K562 (cell line): ENCODE results near the gene SYCP3. TPM values are rescaled to one million over a fixed set of nuclear protein-coding genes. Genes with fewer than 3 reads are reported as not detected.

Experiments used
- ATAC-seq: fragments of 200-7000 bp; cut with Tn5 transposase; 3 replicates; pipeline ENCODE4 v1.9.1; 2020; ENCODE audit warnings: moderate library complexity
- BruUV-seq: library from RNA; stranded (reverse); fragments of 400-500 nt; replicated peaks from 2 replicates; lab custom pipeline; 2021; lab: Mats Ljungman, UMichigan
- CTCF ChIA-PET: fragments of 300-600 bp; formaldehyde crosslinking; extraction: SDS; loops from one replicate; lab custom pipeline; 2021; ENCODE audit warnings: low intra/inter-chr PET ratio; lab: Yijun Ruan, JAX
- POLR2A ChIA-PET: fragments of 300-600, 350-650 bp; sonication (Branson Sonifier 250); formaldehyde crosslinking; extraction: SDS; loops from one replicate; lab custom pipeline; 2021; ENCODE audit warnings: antibody characterized with exemption, inconsistent platforms; lab: Yijun Ruan, JAX
- DNase-seq, 4 experiments: peaks; one replicate each; pipeline versions ENCODE4 v3.0.0 to v3.0.0-alpha.2; 2011 to 2018; ENCODE audit warnings: low spot score in 3 of 4, mixed read lengths in 3 of 4; ENCODE audit errors: extremely low read depth in 1 of 4
- FAIRE-seq: peaks from 2 replicates; lab custom pipeline; 2011; peaks lifted over from hg19 to GRCh38; lab: Jason Lieb, UNC
- H2AFZ ChIP-seq: 2 replicates; pipeline ENCODE4 v1.6.0; 2011; ENCODE audit warnings: low read depth, low read length, control low read depth, inconsistent platforms
- H3K27ac ChIP-seq: fragments of 200-600 bp; 3 replicates; pipeline ENCODE4 v1.8.0; 2011; ENCODE audit warnings: low read depth, mild to moderate bottlenecking, control low read depth, inconsistent platforms, low read length, moderate library complexity, mixed read lengths; ENCODE audit errors: extremely low read depth
- H3K27me3 ChIP-seq, 2 experiments: fragments of 300-600 bp in 1 of 2; 2 replicates in 1 of 2; 3 replicates in 1 of 2; pipeline versions ENCODE4 v1.6.0 to v1.8.0; 2011; ENCODE audit warnings: inconsistent platforms in 2 of 2, low read length in 2 of 2, mild to moderate bottlenecking in 1 of 2, mixed read lengths in 1 of 2, moderate library complexity in 1 of 2; ENCODE audit not compliant: control insufficient read depth in 2 of 2, insufficient read depth in 2 of 2
- H3K36me3 ChIP-seq: fragments of 300-600 bp; 3 replicates; pipeline ENCODE4 v1.8.0; 2011; ENCODE audit warnings: mild to moderate bottlenecking, low read length, inconsistent platforms; ENCODE audit not compliant: control insufficient read depth, insufficient read depth
- H3K4me1 ChIP-seq, 2 experiments: fragments of 200-600 bp in 1 of 2; replicated peaks in 1 of 2; 2 replicates in 1 of 2; 3 replicates in 1 of 2; pipeline versions ENCODE4 v1.5.1 to v1.8.0; 2011; ENCODE audit warnings: inconsistent platforms in 2 of 2, low read length in 2 of 2, mild to moderate bottlenecking in 1 of 2, mixed read lengths in 1 of 2, moderate library complexity in 1 of 2; ENCODE audit not compliant: control insufficient read depth in 2 of 2, insufficient read depth in 2 of 2
- H3K4me2 ChIP-seq: 2 replicates; pipeline ENCODE4 v1.6.1; 2011; ENCODE audit warnings: low read length, control low read depth, inconsistent platforms, mixed read lengths; ENCODE audit not compliant: insufficient read depth
- H3K4me3 ChIP-seq: fragments of 200-600 bp; sonication (generic), shearing (Covaris generic); 2 replicates; pipeline ENCODE4 v1.5.1; 2016; ENCODE audit warnings: control low read depth, inconsistent platforms
- H3K79me2 ChIP-seq: fragments of 200-600 bp; 3 replicates; pipeline ENCODE4 v1.8.0; 2011; ENCODE audit warnings: low read length, inconsistent platforms; ENCODE audit not compliant: control insufficient read depth, insufficient read depth
- H3K9ac ChIP-seq, 2 experiments: 2 replicates each; pipeline versions ENCODE4 v1.6.0 to v1.6.1; 2011; ENCODE audit warnings: low read depth in 2 of 2, low read length in 2 of 2, control low read depth in 1 of 2, inconsistent platforms in 1 of 2, mild to moderate bottlenecking in 1 of 2, mixed read lengths in 1 of 2; ENCODE audit not compliant: insufficient read depth in 1 of 2
- H3K9me1 ChIP-seq: one replicate; pipeline ENCODE4 v1.6.0; 2011; ENCODE audit warnings: inconsistent platforms, mild to moderate bottlenecking, low read length, moderate library complexity; ENCODE audit not compliant: control insufficient read depth, insufficient read depth
- H3K9me3 ChIP-seq: replicated peaks from 2 replicates; pipeline ENCODE4 v1.5.1; 2011; ENCODE audit warnings: low read depth, low read length, inconsistent platforms; ENCODE audit not compliant: control insufficient read depth, insufficient read depth
- H4K20me1 ChIP-seq: replicated peaks from 2 replicates; pipeline ENCODE4 v1.6.1; 2011; ENCODE audit warnings: low read length, inconsistent platforms, mixed read lengths; ENCODE audit not compliant: control insufficient read depth, insufficient read depth
- CREB5 ChIP-seq: fragments of 250-450 bp; sonication (Bioruptor Pico); IDR thresholded peaks from 2 replicates; pipeline ENCODE4 v1.5.0; 2020; ENCODE audit warnings: mild to moderate bottlenecking
- DEAF1 ChIP-seq: fragments of 450-650 bp; formaldehyde crosslinking; IDR thresholded peaks from 2 replicates; pipeline ENCODE4 v1.4.0; 2020; ENCODE audit warnings: mild to moderate bottlenecking, moderate library complexity
- ELF4 ChIP-seq: fragments of 450-650 bp; formaldehyde crosslinking; IDR thresholded peaks from 2 replicates; pipeline ENCODE4 v1.4.0; 2022; ENCODE audit warnings: missing genetic modification characterization
- EZH2 ChIP-seq: IDR thresholded peaks from 2 replicates; pipeline ENCODE4 v1.6.1; 2012; ENCODE audit warnings: low read depth, mild to moderate bottlenecking, inconsistent platforms, low read length, borderline replicate concordance
- MAFG ChIP-seq: fragments of 450-650 bp; conservative IDR thresholded peaks from 2 replicates; pipeline ENCODE4 v1.6.1; 2016; ENCODE audit warnings: missing genetic modification characterization, missing compliant biosample characterization
- MAFK ChIP-seq: IDR thresholded peaks from 2 replicates; pipeline ENCODE4 v1.6.1; 2011; ENCODE audit warnings: low read length, improper control_type of control experiment
- ZNF316 ChIP-seq: fragments of 450-650 bp; IDR thresholded peaks from 2 replicates; pipeline ENCODE4 v1.6.1; 2016
- ZNF586 ChIP-seq: fragments of 450-650 bp; formaldehyde crosslinking; conservative IDR thresholded peaks from 2 replicates; pipeline ENCODE4 v1.4.0; 2020; ENCODE audit warnings: mild to moderate bottlenecking, moderate library complexity
- WGBS: fragments of 100-300 bp; shearing (Covaris generic); methylation state at CpG from one replicate; pipeline ENCODE4 v1.1.6; 2016; ENCODE audit warnings: low coverage, mixed read lengths; ENCODE audit not compliant: insufficient coverage; ENCODE audit errors: missing lambda C conversion rate; 5-methylcytosine and 5-hydroxymethylcytosine counted together
- in situ Hi-C: fragments of 300-500 bp; cut with MboI; formaldehyde crosslinking; loops from 4 replicates; pipeline ENCODE4 v1.15.0; 2018; ENCODE audit warnings: inconsistent platforms, mixed read lengths
- intact Hi-C: fragments of 100-400 bp; cut with micrococcal nuclease; formaldehyde crosslinking; loops from 2 replicates; pipeline ENCODE4 v1.14.2; 2022
- polyA plus RNA-seq, 8 experiments: library from polyadenylated mRNA; depleted of rRNA in 4 of 8; stranded (reverse) in 5 of 8; unstranded in 3 of 8; fragments of >200 nt; fragmentation: Nextera tagmentation in 2 of 8; fragmentation: Illumina TruSeq in 1 of 8; extraction: Ambion mirVana in 2 of 8; extraction: Trizol in 1 of 8; gene quantifications; 2 replicates each; pipeline versions ENCODE4 v1.2.1 to v1.2.3, GENCODE V29; 2011 to 2014; ENCODE audit warnings: inconsistent platforms in 1 of 8, missing spikeins in 1 of 8
- total RNA-seq, 7 experiments: library from RNA; depleted of rRNA in 6 of 7; stranded (reverse); fragments of >200 nt in 6 of 7; fragmentation: Illumina TruSeq in 2 of 7; extraction: Trizol in 2 of 7; gene quantifications; 2 replicates each; pipeline versions ENCODE4 v1.2.1 to v1.2.3, GENCODE V29; 2011 to 2021; ENCODE audit warnings: low replicate concordance in 1 of 7

The SYCP3 gene
- total and polyA plus RNA-seq, 9 of the 15 experiments (the other 6 are each of a cell fraction or from before 2014, with no cell fraction given), result 0.11 to 0.25 (median 0.22) TPM; not detected in 4

GRCh38 chr12:101777978-101778377 lies 38.7 kb upstream of the SYCP3 start (continued):
- no peak for TF ChIP-seq CREB5
- no peak for TF ChIP-seq ELF4 (CRISPR knock-in tag)
- TF ChIP-seq ZNF586 (CRISPR knock-in tag), result no peak
- TF ChIP-seq, all 486 proteins: peak for 0

- no peak overlapping the region for H3K4me2 ChIP-seq
- no peaks in the 10 kb centered on the region for H3K27me3 ChIP-seq
- H3K4me3 ChIP-seq, result no peak overlapping the region
- in situ Hi-C loops, result loop anchor here (5.0 kb wide), 1 partner anchor 55 kb away; the partner anchor contains the start of gene GNPTAB
- H3K9ac ChIP-seq, result no peak overlapping the region
- peaks cover 22% of the 10 kb centered on the region; the same call in 2 of the 3 replicates for H3K36me3 ChIP-seq
- no peak for TF ChIP-seq EZH2
- peak; percentile 52 for TF ChIP-seq ZNF316
- TF ChIP-seq MAFK, result peak; percentile 25; the same call in 1 of the 2 replicates
- TF ChIP-seq DEAF1, result no peak
- 0 out of 2 replicates have a peak, but pooled peaks have one; percentile 16 for TF ChIP-seq MAFG (tag)
- TF ChIP-seq, all 486 proteins: peak for 3
- ATAC-seq, result no peak
- ChIA-PET CTCF (no interaction called here), POLR2A (interaction anchor here (1.0 to 1.6 kb wide), 2 partner anchors 21 to 51 kb away, joined by 3 to 4 read pairs; no protein-coding TSS in a partner anchor)
- H3K27ac ChIP-seq, result no peak overlapping the region
- no peaks in the 10 kb centered on the region for H4K20me1 ChIP-seq
- H3K9me1 ChIP-seq, result no peaks in the 10 kb centered on the region
- FAIRE-seq, result no peak
- WGBS, result 55% methylated on average over 3 of the region's 3 CpGs
- no TSS peak for BruUV-seq
- H3K79me2 ChIP-seq, result no peaks in the 10 kb centered on the region
- intact Hi-C loops, result no loop called here
- DNase-seq, result no peak
- no peaks in the 10 kb centered on the region for H3K4me1 ChIP-seq
- H2AFZ ChIP-seq, result no peak overlapping the region
- no peaks in the 10 kb centered on the region for H3K9me3 ChIP-seq
Measured at GRCh38 chr12:101777485-101777884, 38.2 kb upstream of the SYCP3 start.
